ENCODE measurements around the gene BGN.

The BGN gene

GRCh38 chrX:153537526-153538295 lies 42.9 kb downstream of the BGN start:
- no peak overlapping the region for H3K9ac ChIP-seq (ENCODE audit: low read length)
- no peak for DNase-seq (ENCODE audit: low read depth)
- peaks cover 20% of the 10 kb centered on the region for H3K27me3 ChIP-seq (replicated peaks; ENCODE audit: control insufficient read depth, insufficient read depth, low read length)

GRCh38 chrX:153538424-153538823 lies 43.6 kb downstream of the BGN start:
- Histone ChIP-seq H3K36me3 (ENCODE audit: control insufficient read depth, insufficient read depth, low read length, severe bottlenecking) (no peaks in the 10 kb centered on the region), H3K4me1 (ENCODE audit: control insufficient read depth, insufficient read depth, low read length) (no peaks in the 10 kb centered on the region), H3K27me3 (replicated peaks; ENCODE audit: control insufficient read depth, insufficient read depth, low read length) (peaks cover 18% of the 10 kb centered on the region), H3K4me3 (ENCODE audit: low read length) (no peak overlapping the region), H3K9me3 (ENCODE audit: control insufficient read depth, low read length) (no peaks in the 10 kb centered on the region), H3K9ac (ENCODE audit: low read length) (no peak overlapping the region)
- no peak for DNase-seq (ENCODE audit: low read depth)

More at GRCh38 chrX:153537526-153538295, 42.9 kb downstream of the BGN start:
- H3K4me1 ChIP-seq (ENCODE audit: control insufficient read depth, insufficient read depth, low read length): no peaks in the 10 kb centered on the region
- no peak overlapping the region for H3K4me3 ChIP-seq (ENCODE audit: low read length)
- H3K9me3 ChIP-seq (ENCODE audit: control insufficient read depth, low read length): no peaks in the 10 kb centered on the region
- no peaks in the 10 kb centered on the region for H3K36me3 ChIP-seq (ENCODE audit: control insufficient read depth, insufficient read depth, low read length, severe bottlenecking)

GRCh38 chrX:153539171-153539978 lies 44.6 kb downstream of the BGN start:
- Histone ChIP-seq H3K9ac (ENCODE audit: low read length) (no peak overlapping the region), H3K4me3 (ENCODE audit: low read length) (no peak overlapping the region), H3K36me3 (ENCODE audit: control insufficient read depth, insufficient read depth, low read length, severe bottlenecking) (no peaks in the 10 kb centered on the region), H3K27me3 (replicated peaks; ENCODE audit: control insufficient read depth, insufficient read depth, low read length) (peaks cover 14% of the 10 kb centered on the region), H3K4me1 (ENCODE audit: control insufficient read depth, insufficient read depth, low read length) (no peaks in the 10 kb centered on the region), H3K9me3 (ENCODE audit: control insufficient read depth, low read length) (no peaks in the 10 kb centered on the region)
- peak; percentile 71 for DNase-seq (ENCODE audit: low read depth)

- H3K4me1 ChIP-seq (ENCODE audit: control insufficient read depth, insufficient read depth, low read length): no peaks in the 10 kb centered on the region
- H3K9ac ChIP-seq (ENCODE audit: low read length): no peak overlapping the region
- no peak for DNase-seq (ENCODE audit: low read depth)
- H3K9me3 ChIP-seq (ENCODE audit: control insufficient read depth, low read length): no peaks in the 10 kb centered on the region
- no peak overlapping the region for H3K4me3 ChIP-seq (ENCODE audit: low read length)
- H3K27me3 ChIP-seq (replicated peaks; ENCODE audit: control insufficient read depth, insufficient read depth, low read length): peaks cover 9% of the 10 kb centered on the region
- H3K36me3 ChIP-seq (ENCODE audit: control insufficient read depth, insufficient read depth, low read length, severe bottlenecking): no peaks in the 10 kb centered on the region
Measured at GRCh38 chrX:153539979-153540358, 45.2 kb downstream of the BGN start.

- H3K9me3 ChIP-seq (ENCODE audit: control insufficient read depth, low read length): no peaks in the 10 kb centered on the region
- H3K4me3 ChIP-seq (ENCODE audit: low read length): no peak overlapping the region
- no peaks in the 10 kb centered on the region for H3K36me3 ChIP-seq (ENCODE audit: control insufficient read depth, insufficient read depth, low read length, severe bottlenecking)
- H3K4me1 ChIP-seq (ENCODE audit: control insufficient read depth, insufficient read depth, low read length): no peaks in the 10 kb centered on the region
- DNase-seq (ENCODE audit: low read depth): no peak
- peaks cover 25% of the 10 kb centered on the region for H3K27me3 ChIP-seq (replicated peaks; ENCODE audit: control insufficient read depth, insufficient read depth, low read length)
- no peak overlapping the region for H3K9ac ChIP-seq (ENCODE audit: low read length)
Measured at GRCh38 chrX:153544727-153545126, 49.9 kb downstream of the BGN start.

GRCh38 chrX:153546386-153546785 lies 51.6 kb downstream of the BGN start:
- no peaks in the 10 kb centered on the region for H3K9me3 ChIP-seq (ENCODE audit: control insufficient read depth, low read length)
- H3K27me3 ChIP-seq (replicated peaks; ENCODE audit: control insufficient read depth, insufficient read depth, low read length): peaks cover 31% of the 10 kb centered on the region
- H3K36me3 ChIP-seq (ENCODE audit: control insufficient read depth, insufficient read depth, low read length, severe bottlenecking): no peaks in the 10 kb centered on the region
- DNase-seq (ENCODE audit: low read depth): no peak
- no peak overlapping the region for H3K9ac ChIP-seq (ENCODE audit: low read length)
- H3K4me1 ChIP-seq (ENCODE audit: control insufficient read depth, insufficient read depth, low read length): peaks cover 1% of the 10 kb centered on the region
- no peak overlapping the region for H3K4me3 ChIP-seq (ENCODE audit: low read length)

- no peak for DNase-seq (ENCODE audit: low read depth)
- peaks cover 33% of the 10 kb centered on the region for H3K27me3 ChIP-seq (replicated peaks; ENCODE audit: control insufficient read depth, insufficient read depth, low read length)
- no peak overlapping the region for H3K9ac ChIP-seq (ENCODE audit: low read length)
- no peak overlapping the region for H3K4me3 ChIP-seq (ENCODE audit: low read length)
- no peaks in the 10 kb centered on the region for H3K9me3 ChIP-seq (ENCODE audit: control insufficient read depth, low read length)
- H3K36me3 ChIP-seq (ENCODE audit: control insufficient read depth, insufficient read depth, low read length, severe bottlenecking): no peaks in the 10 kb centered on the region
- peaks cover 6% of the 10 kb centered on the region for H3K4me1 ChIP-seq (ENCODE audit: control insufficient read depth, insufficient read depth, low read length)
Measured at GRCh38 chrX:153547195-153547594, 52.4 kb downstream of the BGN start.

GRCh38 chrX:153549231-153549630 lies 54.5 kb downstream of the BGN start:
- peaks cover 6% of the 10 kb centered on the region for H3K4me1 ChIP-seq (ENCODE audit: control insufficient read depth, insufficient read depth, low read length)
- no peak for DNase-seq (ENCODE audit: low read depth)
- H3K27me3 ChIP-seq (replicated peaks; ENCODE audit: control insufficient read depth, insufficient read depth, low read length): peaks cover 42% of the 10 kb centered on the region

GRCh38 chrX:153549807-153550206 lies 55.0 kb downstream of the BGN start:
- Histone ChIP-seq H3K9ac (ENCODE audit: low read length) (no peak overlapping the region), H3K4me1 (ENCODE audit: control insufficient read depth, insufficient read depth, low read length) (peaks cover 6% of the 10 kb centered on the region), H3K4me3 (ENCODE audit: low read length) (no peak overlapping the region), H3K27me3 (replicated peaks; ENCODE audit: control insufficient read depth, insufficient read depth, low read length) (peaks cover 42% of the 10 kb centered on the region), H3K36me3 (ENCODE audit: control insufficient read depth, insufficient read depth, low read length, severe bottlenecking) (no peaks in the 10 kb centered on the region), H3K9me3 (ENCODE audit: control insufficient read depth, low read length) (no peaks in the 10 kb centered on the region)
- DNase-seq (ENCODE audit: low read depth): no peak

More at GRCh38 chrX:153549231-153549630, 54.5 kb downstream of the BGN start:
- H3K9ac ChIP-seq (ENCODE audit: low read length): no peak overlapping the region
- H3K4me3 ChIP-seq (ENCODE audit: low read length): no peak overlapping the region
- no peaks in the 10 kb centered on the region for H3K36me3 ChIP-seq (ENCODE audit: control insufficient read depth, insufficient read depth, low read length, severe bottlenecking)
- no peaks in the 10 kb centered on the region for H3K9me3 ChIP-seq (ENCODE audit: control insufficient read depth, low read length)

GRCh38 chrX:153551135-153551534 lies 56.4 kb downstream of the BGN start:
- peak; percentile 19 for DNase-seq (ENCODE audit: low read depth)
- H3K4me3 ChIP-seq (ENCODE audit: low read length): no peak overlapping the region
- H3K27me3 ChIP-seq (replicated peaks; ENCODE audit: control insufficient read depth, insufficient read depth, low read length): peaks cover 54% of the 10 kb centered on the region

GRCh38 chrX:153554519-153555167 lies 59.9 kb downstream of the BGN start:
- H3K9ac ChIP-seq (ENCODE audit: low read length): no peak overlapping the region
- peaks cover 15% of the 10 kb centered on the region for H3K4me1 ChIP-seq (ENCODE audit: control insufficient read depth, insufficient read depth, low read length)
- H3K4me3 ChIP-seq (ENCODE audit: low read length): no peak overlapping the region
- no peaks in the 10 kb centered on the region for H3K36me3 ChIP-seq (ENCODE audit: control insufficient read depth, insufficient read depth, low read length, severe bottlenecking)
- peaks cover 37% of the 10 kb centered on the region for H3K27me3 ChIP-seq (replicated peaks; ENCODE audit: control insufficient read depth, insufficient read depth, low read length)
- H3K9me3 ChIP-seq (ENCODE audit: control insufficient read depth, low read length): no peaks in the 10 kb centered on the region
- DNase-seq (ENCODE audit: low read depth): peak; percentile 75

More at GRCh38 chrX:153551135-153551534, 56.4 kb downstream of the BGN start:
- Histone ChIP-seq H3K9ac (ENCODE audit: low read length) (no peak overlapping the region), H3K36me3 (ENCODE audit: control insufficient read depth, insufficient read depth, low read length, severe bottlenecking) (no peaks in the 10 kb centered on the region), H3K4me1 (ENCODE audit: control insufficient read depth, insufficient read depth, low read length) (peaks cover 6% of the 10 kb centered on the region), H3K9me3 (ENCODE audit: control insufficient read depth, low read length) (no peaks in the 10 kb centered on the region)

Data from adipocyte (in vitro differentiated cells).